Measurements from ENCODE around the gene EFCC1.
"Not testable (repeated sequence)": the region's sequence is repeated elsewhere in the genome, so short reads cannot be mapped to it uniquely, and the experiment has no call there.

Gene EFCC1

DNA sequence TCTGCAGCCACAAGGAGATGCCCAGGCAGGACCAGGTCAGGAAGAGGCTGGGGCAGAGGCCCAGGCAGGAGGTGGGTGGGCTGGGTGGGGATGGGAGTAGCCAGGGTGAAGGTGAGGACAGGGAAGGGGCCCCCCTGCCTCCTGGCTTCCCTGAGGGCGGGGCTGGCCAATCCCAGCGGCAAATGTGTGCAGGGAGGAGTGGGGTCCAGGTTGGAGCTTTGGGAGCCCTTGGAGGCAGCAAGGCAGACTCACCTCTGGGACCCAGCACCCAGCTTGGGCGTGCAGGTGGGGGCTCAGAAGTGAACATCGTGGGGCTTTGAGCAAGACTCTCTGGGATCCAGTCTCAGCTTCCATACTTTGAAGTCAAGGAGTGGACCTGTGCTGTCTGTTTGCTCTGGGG, 84.7 kb downstream of the EFCC1 start:
- no peak for DNase-seq

DNA sequence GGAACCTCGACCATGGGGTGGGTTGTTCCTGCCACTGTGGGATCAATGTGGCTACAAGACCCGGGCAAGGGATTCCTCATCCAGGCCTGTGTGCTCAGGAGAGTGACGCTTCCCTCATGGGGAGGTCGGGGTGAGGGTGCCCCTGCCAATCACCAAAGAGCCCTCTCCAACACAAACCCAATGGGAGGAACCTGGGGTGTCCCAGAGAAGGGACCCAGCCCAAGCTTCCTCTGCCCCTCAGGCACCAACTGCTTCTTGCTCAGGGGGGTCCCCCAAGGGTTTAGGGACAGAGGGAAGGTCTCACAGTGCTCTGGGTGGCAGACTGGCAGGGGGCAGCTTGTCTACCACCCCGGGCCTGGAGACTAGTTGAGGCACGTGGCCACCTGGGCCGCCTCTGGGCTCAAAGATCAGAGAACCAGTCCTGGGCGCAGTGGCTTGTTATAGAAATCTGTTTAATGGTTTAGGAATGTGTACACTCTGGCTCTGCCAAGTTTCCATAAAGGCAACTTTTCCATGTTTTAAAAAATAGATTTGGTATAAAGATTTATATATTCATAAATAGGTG, 86.1 kb downstream of the EFCC1 start:
- DNase-seq = no peak

DNA sequence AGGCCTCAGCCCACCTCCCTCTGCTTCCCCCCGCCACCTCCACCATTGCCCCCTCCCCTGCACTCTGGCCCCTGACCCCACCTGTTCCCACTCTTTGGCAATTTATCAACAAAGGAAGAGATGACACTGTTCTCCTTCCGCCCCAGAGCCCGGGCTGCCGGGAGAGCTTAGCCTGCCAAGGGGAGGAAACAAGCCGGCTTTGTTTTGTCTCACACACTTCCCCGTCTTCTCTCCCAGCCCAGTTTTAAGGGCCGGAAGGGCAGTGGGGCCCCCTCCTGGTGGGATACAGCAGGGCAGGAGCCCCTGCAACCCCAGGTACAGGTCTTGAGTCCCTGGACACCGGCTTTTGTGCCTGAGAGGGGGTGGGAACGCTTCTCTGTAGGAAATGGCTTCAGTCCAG, 86.8 kb downstream of the EFCC1 start:
- not testable (repeated sequence) for DNase-seq

DNA sequence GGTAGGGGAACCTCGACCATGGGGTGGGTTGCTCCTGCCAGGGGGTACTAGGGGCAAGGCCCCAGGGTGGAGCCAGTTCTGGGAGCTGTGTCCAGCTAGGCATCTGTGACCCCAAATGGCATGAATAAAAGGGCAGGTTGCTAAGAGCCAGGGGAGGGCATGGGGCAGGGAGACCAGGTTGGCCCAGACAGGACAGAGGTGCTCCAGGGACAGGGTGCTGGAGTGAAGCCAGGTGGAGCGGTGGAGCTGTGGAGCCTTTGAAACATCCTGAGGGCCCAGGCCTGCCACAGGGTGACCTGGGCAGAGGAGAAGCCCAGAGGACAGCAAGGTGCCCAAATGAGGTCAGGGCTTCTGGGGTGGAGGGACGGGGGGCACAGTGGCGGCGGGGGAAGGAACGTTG, 87.2 kb downstream of the EFCC1 start:
- not testable (repeated sequence) for DNase-seq

All from NCI-H524 treated with DMSO at 0.1 percent for 48 hours (cell line).